KOPT-K1 (cell line): ENCODE measurements around the gene MAPRE3.

ENCODE experiments used
- H3K27ac ChIP-seq: fragments of 200-600 bp; sonication (generic); 2 replicates; pipeline ENCODE4 v1.5.1; 2016; ENCODE audit warnings: antibody characterized with exemption, mild to moderate bottlenecking, low read depth, low read length; ENCODE audit not compliant: poor library complexity, severe bottlenecking
- H3K36me3 ChIP-seq: fragments of 200-600 bp; sonication (generic); 2 replicates; pipeline ENCODE4 v1.5.1; 2017; ENCODE audit warnings: antibody characterized with exemption, mild to moderate bottlenecking, low read length, moderate library complexity; ENCODE audit not compliant: insufficient read depth
- H3K9me3 ChIP-seq: fragments of 200-600 bp; sonication (generic); 2 replicates; pipeline ENCODE4 v1.5.1; 2017; ENCODE audit warnings: antibody characterized with exemption, low read length, mild to moderate bottlenecking; ENCODE audit not compliant: insufficient read depth, poor library complexity, severe bottlenecking

Gene MAPRE3

GRCh38 chr2:26969077-26969844, 1.2 kb upstream of the MAPRE3 start:
- no peaks in the 10 kb centered on the region for H3K9me3 ChIP-seq
- H3K36me3 ChIP-seq, result no peaks in the 10 kb centered on the region
- H3K27ac ChIP-seq, result no peak overlapping the region

- H3K36me3 ChIP-seq, result no peaks in the 10 kb centered on the region
- no peaks in the 10 kb centered on the region for H3K9me3 ChIP-seq
- H3K27ac ChIP-seq, result no peak overlapping the region
Observed at GRCh38 chr2:26970928-26971627, 641 bp downstream of the MAPRE3 start.

DNA sequence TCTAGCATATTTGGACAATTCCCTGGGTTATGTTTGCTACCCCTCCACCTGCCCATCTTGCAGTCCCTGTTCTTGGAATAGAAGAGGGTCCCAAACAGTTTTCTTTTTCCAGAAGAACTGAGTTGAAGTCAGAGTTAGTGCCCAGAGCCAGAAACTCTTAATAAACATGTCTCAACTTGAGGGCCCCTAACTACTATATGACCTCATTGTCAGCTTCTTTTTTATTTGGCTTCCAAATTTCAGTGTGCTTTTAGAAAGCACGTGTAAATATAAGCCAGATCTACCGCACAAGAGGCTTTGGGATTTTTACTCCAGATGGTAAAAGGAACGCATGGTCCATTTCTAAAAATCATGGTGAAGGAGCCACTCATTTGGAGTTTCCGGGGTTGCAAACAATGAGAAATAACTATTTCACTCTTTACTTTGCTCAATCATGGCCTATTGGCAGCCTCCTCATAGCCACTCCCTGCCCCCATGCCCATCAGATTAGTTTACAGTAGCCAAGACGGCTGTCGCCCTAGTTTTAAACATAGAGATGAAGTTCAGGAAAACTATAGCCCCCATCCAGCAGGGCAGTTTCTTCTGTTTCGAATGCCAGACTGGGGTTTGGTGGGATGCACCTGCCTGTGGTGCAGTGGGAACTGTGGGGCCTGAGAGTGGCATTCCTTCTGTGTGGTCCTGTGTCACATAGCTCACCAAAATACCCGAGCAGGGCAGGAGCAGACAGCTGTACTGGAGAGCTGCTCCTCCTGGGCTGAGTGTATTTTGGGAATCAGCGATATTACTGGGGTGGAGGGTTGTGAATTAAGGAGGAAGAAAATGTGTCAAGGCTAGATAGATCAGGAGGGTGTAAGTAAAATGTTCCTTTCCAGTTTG, 1.7 kb downstream of the MAPRE3 start:
- H3K27ac ChIP-seq, result no peak overlapping the region
- H3K9me3 ChIP-seq, result no peaks in the 10 kb centered on the region
- no peaks in the 10 kb centered on the region for H3K36me3 ChIP-seq

DNA sequence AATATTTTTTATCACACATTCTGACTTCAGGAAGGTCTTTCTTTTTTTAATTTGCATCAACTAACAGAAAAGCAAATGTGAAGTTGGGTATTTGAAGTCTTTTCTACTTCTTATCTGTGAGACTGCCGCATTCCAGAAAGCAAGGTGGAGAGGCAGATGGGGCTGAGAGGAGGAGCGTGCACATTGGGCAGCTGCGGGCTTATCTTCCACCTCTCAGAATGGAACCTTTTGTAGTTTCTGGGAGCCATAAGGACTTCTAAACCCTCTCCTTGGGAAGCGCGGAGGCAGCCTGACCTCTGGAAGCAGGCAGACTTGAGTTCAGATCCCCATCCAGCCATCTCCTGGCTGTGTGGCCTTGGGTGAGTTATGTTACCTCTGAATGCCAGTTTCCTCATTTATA, 3.9 kb downstream of the MAPRE3 start:
- Histone ChIP-seq H3K9me3 (no peaks in the 10 kb centered on the region), H3K36me3 (no peaks in the 10 kb centered on the region), H3K27ac (no peak overlapping the region)

- Histone ChIP-seq H3K9me3 (no peaks in the 10 kb centered on the region), H3K27ac (no peak overlapping the region), H3K36me3 (no peaks in the 10 kb centered on the region)
Observed at GRCh38 chr2:26975102-26975501, 4.7 kb downstream of the MAPRE3 start.

GRCh38 chr2:26975656-26976055, 5.2 kb downstream of the MAPRE3 start:
- Histone ChIP-seq H3K9me3 (no peaks in the 10 kb centered on the region), H3K27ac (no peak overlapping the region), H3K36me3 (no peaks in the 10 kb centered on the region)

DNA sequence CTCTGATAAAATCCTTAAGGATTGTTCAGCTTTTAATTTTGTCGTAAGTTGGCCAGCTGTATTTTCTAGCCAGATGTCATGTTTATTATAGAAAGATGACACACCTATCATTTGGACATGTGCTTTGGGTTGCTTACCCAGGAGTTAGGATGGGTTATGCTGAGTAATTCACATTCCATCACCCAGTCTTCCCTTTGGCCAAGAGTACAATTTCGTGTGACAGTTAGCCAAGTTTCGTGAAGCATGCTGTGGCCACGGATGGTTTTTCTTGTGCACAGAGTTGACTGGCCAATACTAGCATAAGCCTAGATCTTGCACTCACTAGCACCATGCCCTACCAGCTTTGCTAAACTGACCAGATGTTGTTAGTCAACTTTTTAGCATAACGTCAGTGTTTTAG, 5.8 kb downstream of the MAPRE3 start:
- H3K27ac ChIP-seq, result no peak overlapping the region
- H3K36me3 ChIP-seq, result no peaks in the 10 kb centered on the region
- H3K9me3 ChIP-seq, result no peaks in the 10 kb centered on the region

DNA sequence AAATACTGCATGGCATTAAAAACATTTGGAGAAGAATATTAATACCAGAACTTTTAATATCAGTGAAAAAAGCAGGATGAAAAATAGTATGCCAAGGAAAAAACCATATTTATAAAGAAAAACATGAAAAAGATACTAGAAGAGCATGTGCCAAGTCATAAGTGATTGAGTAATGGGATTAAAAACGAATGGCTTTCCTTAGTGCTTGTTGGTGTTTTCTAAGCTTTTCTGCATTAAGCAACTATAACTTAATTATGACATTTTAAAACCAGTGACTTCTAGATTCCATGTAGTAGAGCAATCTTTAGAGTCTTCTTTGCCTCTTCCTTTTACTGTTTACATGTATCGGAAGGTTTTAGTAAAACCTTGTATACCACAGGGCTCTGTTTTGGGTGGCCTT, 6.6 kb downstream of the MAPRE3 start:
- no peaks in the 10 kb centered on the region for H3K36me3 ChIP-seq
- no peaks in the 10 kb centered on the region for H3K9me3 ChIP-seq
- no peak overlapping the region for H3K27ac ChIP-seq

DNA sequence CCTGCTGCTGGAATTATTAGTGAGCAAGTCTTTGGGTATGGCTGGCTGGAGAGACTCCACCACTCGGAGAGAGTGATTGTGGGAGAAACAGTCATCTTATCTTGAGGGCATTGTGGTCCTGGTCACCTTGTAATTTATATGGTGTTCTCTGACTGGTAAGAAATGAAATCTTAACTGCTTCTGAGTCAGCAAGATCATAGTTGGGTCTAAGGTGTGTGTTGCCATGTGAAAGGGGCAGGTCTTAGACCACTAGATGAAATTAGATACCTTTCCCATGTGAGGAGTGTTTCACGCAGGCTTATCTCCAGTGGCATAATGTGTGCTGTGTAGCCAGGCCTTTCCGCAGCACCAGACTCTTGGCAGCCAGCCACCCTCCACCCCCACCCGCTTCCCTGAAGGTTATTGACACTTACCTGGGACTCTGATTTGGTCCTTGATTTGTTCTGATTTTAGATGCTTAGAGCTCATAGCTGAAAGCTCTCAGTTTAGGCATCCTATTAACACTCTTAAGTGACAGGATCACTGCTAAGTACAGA, 7.7 kb downstream of the MAPRE3 start:
- no peaks in the 10 kb centered on the region for H3K9me3 ChIP-seq
- H3K27ac ChIP-seq, result no peak overlapping the region
- H3K36me3 ChIP-seq, result no peaks in the 10 kb centered on the region

GRCh38 chr2:26979741-26980140, 9.3 kb downstream of the MAPRE3 start:
- no peaks in the 10 kb centered on the region for H3K36me3 ChIP-seq
- H3K27ac ChIP-seq, result no peak overlapping the region
- H3K9me3 ChIP-seq, result no peaks in the 10 kb centered on the region

DNA sequence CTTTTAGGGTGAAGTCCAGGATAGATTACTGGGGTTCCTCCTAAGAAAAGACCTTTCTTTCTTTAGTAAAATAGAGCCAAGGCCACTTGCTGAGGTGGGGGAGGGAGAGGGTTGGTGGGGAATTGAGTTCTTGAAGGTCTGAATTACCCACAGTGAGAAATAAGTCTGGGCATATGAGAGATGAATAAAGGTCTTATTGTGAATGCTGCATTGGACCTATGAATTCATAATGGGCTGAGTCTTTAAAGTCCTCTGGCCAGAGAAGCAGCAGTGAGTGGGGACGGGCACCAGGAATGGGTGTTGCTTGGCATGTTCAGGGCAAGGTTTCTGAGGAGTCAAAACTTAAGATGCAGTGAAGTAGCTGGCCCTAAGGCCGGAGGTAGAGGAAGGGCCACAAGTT, 10.5 kb downstream of the MAPRE3 start:
- no peak overlapping the region for H3K27ac ChIP-seq
- H3K9me3 ChIP-seq, result no peaks in the 10 kb centered on the region
- no peaks in the 10 kb centered on the region for H3K36me3 ChIP-seq

- Histone ChIP-seq H3K36me3 (no peaks in the 10 kb centered on the region), H3K27ac (no peak overlapping the region), H3K9me3 (no peaks in the 10 kb centered on the region)
Observed at GRCh38 chr2:26982102-26982742, 11.8 kb downstream of the MAPRE3 start.

DNA sequence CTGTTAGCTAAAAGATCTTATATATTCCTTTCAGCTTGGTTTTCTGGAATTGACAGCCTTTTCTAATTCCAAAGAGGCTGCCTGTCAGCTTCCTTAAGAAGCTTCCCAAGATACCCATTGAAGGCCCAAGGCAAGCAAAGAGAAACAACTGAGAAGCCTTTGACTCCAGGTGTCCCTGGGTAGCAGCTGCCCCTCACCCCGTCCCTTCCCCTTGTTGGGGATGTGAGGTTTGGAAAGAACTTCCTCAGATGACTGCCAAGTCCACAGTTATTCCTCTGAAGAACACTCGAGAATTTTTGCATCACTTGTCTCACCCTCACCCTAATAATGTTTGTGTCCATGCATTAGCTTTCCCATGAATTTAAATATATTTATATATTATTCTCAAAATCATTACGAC, 13.3 kb downstream of the MAPRE3 start:
- Histone ChIP-seq H3K9me3 (no peaks in the 10 kb centered on the region), H3K36me3 (no peaks in the 10 kb centered on the region), H3K27ac (no peak overlapping the region)

DNA sequence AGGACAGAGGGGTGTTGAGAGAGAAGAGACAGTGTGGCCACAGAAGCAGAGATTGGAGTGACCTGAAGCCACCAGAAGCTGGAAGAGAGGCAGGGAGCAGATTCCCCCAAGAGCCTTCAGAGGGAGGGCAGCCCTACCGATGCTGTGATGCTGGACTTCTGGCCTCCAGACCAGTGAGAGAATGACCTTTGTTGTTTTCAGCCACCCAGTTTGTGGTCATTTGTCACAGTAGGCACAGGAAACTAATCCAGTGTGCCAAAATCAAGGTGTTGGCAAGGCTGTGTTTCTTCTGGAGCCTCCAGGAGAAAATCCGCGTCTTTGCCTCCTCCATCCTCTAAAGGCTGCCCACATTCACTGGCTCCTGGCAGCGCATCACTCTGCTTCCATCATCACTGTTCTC, 15.4 kb downstream of the MAPRE3 start:
- Histone ChIP-seq H3K27ac (no peak overlapping the region), H3K36me3 (no peaks in the 10 kb centered on the region), H3K9me3 (no peaks in the 10 kb centered on the region)

DNA sequence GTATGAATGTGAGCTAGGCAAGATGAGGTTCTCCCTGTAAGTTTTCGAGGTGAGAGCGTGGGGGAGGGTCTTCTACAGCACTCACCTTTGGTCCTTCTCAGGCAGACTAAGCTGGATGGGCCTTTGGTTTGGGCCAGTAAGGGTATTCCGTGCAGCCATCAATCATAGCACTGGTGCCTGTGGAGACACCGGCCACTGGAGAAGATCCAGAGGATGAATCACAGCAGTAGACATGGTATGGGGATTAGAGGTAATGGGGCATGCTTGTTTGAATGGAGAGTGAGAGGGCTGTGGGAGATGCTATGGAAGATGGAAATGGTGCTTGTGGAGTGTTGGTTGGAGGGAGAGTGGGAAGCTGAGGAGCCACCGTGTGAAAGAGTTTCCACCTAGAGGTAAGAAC, 16.1 kb downstream of the MAPRE3 start:
- no peak overlapping the region for H3K27ac ChIP-seq
- H3K36me3 ChIP-seq, result no peaks in the 10 kb centered on the region
- no peaks in the 10 kb centered on the region for H3K9me3 ChIP-seq
